Mammary epithelial cell (primary cell): ENCODE measurements around the gene KNCN.

ENCODE experiments used
- EZH2 ChIP-seq: IDR thresholded peaks from 2 replicates; pipeline ENCODE4 v1.6.1; 2012; ENCODE audit warnings: low read length, inconsistent platforms, borderline replicate concordance
- TF ChIP-seq, protein P1 (sequence below), 2 donors: IDR thresholded peaks in 1 of 2; conservative IDR thresholded peaks in 1 of 2; 2 replicates each; pipeline ENCODE4 v1.5.1; 2011 to 2012; ENCODE audit warnings: inconsistent platforms in 2 of 2, low read length in 2 of 2, mild to moderate bottlenecking in 2 of 2, control low read depth in 1 of 2, low read depth in 1 of 2; ENCODE audit not compliant: insufficient read depth in 1 of 2; ENCODE audit errors: extremely low read depth in 1 of 2

DNA sequence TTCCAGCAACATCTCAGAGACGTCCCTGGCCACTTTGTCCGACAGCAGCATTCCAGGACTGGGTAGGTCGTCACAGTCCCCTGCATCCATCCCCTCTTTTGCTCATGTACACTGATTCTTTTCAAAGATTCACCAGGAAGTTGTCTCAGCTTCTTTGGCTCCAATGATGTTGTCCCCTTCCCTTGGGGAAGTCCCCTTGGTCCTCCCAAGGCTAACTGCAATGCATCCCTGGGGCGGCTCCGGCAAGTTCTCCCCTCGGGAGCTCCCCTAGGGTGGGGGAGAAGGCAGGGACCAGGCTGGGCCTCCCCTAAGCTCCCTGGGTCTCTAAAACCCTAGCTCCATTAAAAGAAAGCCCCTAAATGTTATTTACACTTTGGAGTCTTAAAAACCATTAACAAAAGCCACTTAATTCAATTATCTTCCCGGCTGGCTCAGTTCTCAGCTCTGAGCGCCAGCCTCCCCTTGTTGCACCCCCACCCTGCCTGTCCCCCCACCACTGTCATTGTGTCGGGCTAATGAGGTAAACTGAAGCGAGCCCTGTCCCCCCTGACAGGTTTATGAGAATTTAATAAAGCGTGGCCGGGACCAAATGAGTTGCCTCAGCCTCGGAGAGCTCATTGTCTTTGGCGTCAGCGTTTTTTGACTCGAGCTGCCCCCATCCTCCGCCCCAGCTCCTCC lies 25.3 kb downstream of the KNCN start:
- TF ChIP-seq, protein P1, sequence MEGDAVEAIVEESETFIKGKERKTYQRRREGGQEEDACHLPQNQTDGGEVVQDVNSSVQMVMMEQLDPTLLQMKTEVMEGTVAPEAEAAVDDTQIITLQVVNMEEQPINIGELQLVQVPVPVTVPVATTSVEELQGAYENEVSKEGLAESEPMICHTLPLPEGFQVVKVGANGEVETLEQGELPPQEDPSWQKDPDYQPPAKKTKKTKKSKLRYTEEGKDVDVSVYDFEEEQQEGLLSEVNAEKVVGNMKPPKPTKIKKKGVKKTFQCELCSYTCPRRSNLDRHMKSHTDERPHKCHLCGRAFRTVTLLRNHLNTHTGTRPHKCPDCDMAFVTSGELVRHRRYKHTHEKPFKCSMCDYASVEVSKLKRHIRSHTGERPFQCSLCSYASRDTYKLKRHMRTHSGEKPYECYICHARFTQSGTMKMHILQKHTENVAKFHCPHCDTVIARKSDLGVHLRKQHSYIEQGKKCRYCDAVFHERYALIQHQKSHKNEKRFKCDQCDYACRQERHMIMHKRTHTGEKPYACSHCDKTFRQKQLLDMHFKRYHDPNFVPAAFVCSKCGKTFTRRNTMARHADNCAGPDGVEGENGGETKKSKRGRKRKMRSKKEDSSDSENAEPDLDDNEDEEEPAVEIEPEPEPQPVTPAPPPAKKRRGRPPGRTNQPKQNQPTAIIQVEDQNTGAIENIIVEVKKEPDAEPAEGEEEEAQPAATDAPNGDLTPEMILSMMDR (conservative IDR thresholded peaks at IDR 0.05 in 1 of 2, IDR thresholded peaks at IDR 0.05 in 1 of 2; ENCODE audit: extremely low read depth in 1 of 2, insufficient read depth in 1 of 2, low read depth in 1 of 2, low read length in 2 of 2) = no peak
- no peak for TF ChIP-seq EZH2
